HG03159 (cell line): Measurements from ENCODE around the gene TGM2.

Experiments used
- ATAC-seq: cut with Tn5 transposase; IDR thresholded peaks from one replicate; pipeline ENCODE4 v1.9.1; 2021; ENCODE audit warnings: mild to moderate bottlenecking, moderate library complexity; ENCODE audit not compliant: unreplicated experiment

TGM2 gene

DNA sequence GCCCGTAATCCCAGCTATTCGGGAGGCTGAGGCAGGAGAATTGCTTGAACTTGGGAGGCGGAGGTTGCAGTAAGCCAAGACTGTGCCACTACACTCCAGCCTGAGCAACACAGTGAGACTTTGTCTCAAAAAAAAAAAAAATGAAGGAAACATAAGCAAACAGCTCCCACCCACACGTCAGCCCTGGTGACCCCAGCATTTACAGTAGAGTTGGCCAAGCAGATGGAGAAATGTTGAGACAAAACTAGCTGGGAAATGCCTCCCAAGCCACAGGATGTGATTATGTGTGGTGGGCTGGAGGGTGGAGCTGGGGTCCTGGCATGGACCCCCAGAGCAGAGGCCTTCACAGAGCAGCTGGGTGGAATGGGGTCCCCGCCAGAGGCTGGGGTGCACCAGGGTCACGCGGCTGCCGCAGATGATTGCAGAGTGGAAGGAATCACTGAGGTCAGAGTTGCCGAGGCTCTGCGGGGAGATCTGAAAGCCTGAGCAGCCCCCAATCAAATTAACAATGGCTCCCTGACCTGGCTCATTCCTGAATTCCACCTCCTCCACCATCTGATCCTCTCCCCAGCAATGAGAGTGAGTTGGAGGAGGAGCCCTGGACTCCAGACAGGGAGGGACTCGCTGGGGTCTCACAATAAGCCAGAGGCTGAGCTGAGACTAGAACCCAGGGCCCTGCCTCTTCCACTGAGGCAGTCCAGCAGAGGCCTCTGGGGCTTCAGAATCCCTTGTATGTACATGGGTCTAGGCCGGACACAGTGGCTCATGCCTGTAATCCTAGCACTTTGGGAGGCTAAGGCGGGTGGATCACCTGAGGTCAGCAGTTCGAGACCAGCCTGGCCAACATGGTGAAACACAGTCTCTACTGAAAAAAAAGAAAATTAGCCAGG lies 34.7 kb upstream of the TGM2 start:
- no peak for ATAC-seq

- no peak for ATAC-seq
Observed at GRCh38 chr20:38198238-38198861, 33.3 kb upstream of the TGM2 start.

- no peak for ATAC-seq
Observed at GRCh38 chr20:38197619-38198018, 32.5 kb upstream of the TGM2 start.

GRCh38 chr20:38197217-38197616 lies 32.1 kb upstream of the TGM2 start:
- ATAC-seq, result no peak

GRCh38 chr20:38196592-38196991 lies 31.5 kb upstream of the TGM2 start:
- ATAC-seq, result no peak

- no peak for ATAC-seq
Observed at GRCh38 chr20:38196076-38196475, 31.0 kb upstream of the TGM2 start.

GRCh38 chr20:38195521-38195920 lies 30.5 kb upstream of the TGM2 start:
- ATAC-seq, result no peak

DNA sequence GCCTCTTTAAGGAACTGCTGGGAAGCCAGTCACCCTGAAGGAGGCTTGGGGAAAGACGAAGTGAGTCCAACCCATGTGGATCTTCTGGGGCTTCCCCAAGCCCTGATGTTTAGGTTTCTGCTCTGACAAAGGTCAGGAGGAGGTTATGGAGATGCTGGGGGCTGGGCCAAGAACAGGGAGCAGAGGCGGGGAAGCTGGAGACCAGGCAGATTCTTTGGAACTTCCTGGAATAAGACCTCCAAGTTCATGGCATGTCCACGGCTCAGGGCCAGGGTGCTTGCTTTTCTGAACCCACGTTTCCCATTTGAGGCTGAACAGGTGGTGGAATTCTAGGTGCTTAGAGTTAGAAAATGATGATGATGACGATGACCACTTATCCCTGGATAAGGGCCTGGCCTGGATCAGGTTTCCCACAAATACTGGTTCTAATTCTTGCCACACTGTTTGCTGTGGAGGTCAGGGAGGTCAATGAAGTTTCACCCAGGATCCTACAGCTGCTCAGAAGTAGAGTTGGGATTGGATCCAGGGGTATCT lies 30.0 kb upstream of the TGM2 start:
- no peak for ATAC-seq

DNA sequence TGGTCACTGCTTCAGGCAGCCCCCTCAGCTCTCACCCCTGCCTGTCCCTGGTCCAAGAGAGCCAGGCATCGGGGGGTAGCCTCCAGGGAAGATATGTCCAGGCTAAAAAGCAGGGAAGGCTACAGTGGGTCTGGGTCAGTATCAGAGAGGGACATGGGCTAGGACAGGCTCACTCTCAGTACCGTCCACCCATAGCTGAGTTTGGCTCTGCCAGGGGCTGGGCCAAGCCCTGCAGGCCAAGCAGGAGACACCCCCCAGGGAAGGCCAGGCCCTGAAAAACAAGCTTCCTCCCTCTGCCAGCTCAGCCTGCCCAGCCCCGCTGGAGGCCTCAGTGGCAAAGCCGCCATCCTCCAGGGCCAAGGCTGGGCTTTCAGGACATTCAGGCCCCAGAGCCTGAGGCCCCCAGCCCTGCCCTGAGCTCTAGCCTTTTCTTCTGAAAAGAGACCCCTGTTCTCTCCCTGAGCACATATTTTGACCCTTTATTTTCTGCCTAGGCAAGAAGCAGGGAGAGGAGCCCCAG lies 28.6 kb upstream of the TGM2 start:
- ATAC-seq, result no peak

DNA sequence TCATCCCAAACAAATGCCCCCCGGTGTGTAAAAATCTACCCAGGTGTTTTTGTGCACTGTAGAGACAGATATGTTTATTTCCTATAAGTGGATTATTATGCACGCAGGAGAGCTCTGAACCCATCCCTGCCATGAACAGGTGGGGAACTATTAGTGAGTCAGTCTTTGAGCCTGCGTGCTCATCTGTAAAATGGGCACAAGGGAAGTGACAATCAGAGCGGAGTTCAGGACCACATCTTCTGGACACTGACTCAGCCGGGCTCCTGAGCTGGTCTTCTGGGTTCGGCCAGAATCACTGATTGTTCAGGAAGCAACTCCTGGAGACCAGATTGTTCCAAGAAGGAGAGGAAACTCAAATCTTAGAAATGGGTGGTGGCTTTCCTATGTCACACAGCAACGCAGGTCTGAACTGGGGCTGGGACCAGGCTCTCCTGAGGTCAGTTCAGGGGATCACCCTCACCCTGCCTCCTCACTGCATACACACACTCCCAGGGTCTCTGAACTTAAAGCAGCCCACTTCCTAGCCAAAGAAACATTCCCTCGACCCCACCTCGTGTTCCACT lies 27.3 kb upstream of the TGM2 start:
- ATAC-seq, result no peak

DNA sequence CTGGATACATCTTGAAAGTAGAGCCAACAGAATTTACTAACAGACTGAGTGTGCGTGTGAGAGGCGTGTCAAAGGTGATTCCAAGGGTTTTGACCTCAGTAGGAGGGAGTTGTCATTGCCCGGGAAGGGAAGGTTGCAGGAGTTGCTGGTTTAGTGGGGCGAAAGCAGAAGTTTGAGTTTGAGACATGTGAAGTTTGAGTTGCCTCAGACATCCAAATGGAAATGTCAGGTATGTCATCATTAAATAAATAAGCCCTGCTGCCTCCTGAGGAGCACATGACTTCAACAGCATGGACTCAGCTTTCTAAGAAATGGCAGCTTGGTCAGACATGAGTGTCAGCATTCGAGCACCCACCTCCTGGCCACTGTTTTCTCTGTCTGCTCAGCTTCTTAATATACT lies 26.6 kb upstream of the TGM2 start:
- ATAC-seq, result no peak

- no peak for ATAC-seq
Observed at GRCh38 chr20:38190936-38191371, 25.9 kb upstream of the TGM2 start.

GRCh38 chr20:38190166-38190565 lies 25.1 kb upstream of the TGM2 start:
- no peak for ATAC-seq

- ATAC-seq, result no peak
Observed at GRCh38 chr20:38187517-38187916, 22.4 kb upstream of the TGM2 start.

GRCh38 chr20:38186788-38187221 lies 21.7 kb upstream of the TGM2 start:
- ATAC-seq, result no peak

DNA sequence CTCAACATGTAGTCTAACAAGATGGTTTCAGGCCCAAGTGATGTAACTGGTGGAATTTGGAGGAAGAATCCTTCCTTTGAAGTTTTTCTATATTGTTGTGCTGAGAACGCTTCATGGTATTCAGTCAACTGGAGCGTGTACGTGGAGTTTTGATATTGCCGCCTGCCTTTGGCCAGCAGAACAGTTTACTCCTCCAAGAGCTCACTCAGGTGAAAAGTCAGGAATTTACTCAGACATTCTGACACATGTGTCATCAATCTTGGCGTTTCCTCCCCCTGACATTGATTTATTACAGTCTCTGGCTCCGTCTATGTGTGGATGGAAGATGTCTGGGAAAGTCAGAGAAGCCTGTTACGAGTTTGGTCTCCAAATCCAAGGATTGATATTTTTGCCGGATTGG lies 19.0 kb upstream of the TGM2 start:
- no peak for ATAC-seq

DNA sequence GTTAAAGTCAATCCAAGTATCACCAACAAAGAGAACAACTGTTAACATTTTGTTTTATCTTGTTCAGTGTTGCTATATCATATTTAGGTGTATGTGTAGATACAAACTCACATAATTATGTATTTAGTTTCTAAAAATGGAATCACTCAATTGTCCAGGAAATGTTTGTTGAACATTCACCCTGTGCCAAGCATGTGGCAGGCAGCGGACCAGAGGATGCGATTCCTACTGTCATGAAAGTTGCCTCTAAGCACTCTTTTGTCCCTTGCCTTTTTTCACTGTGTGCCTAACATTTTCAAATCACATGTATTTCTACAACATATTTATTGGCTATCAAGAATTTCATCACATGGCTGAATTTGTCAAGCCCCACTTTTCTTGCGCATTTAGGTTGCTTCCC lies 16.9 kb upstream of the TGM2 start:
- no peak for ATAC-seq

GRCh38 chr20:38181207-38181801 lies 16.2 kb upstream of the TGM2 start:
- peak; percentile 70 for ATAC-seq

- no peak for ATAC-seq
Observed at GRCh38 chr20:38180781-38181180, 15.7 kb upstream of the TGM2 start.

DNA sequence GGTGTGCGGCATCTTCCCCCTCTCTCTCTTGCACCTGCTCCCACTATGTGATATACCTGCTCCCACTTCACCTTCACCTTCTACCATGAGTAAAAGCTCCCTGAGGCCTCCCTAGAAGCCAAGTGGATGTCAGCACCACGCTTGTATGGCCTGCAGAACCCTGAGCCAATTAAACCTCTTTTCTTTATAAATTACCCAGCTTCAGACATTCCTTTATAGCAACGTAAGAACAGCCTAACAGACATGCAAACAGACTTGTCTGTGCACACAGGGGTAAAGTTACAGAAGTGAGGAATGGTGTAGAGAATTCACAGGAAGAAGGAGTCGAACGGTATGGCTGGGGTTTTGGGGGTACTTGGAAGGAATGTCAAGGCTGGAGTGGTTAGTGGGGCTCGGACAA lies 14.8 kb upstream of the TGM2 start:
- no peak for ATAC-seq

GRCh38 chr20:38178581-38178980 lies 13.5 kb upstream of the TGM2 start:
- no peak for ATAC-seq
